ENCODE data around the gene NECTIN3.

NECTIN3 gene

GRCh38 chr3:111081008-111081545 is 9.5 kb downstream of the NECTIN3 start:
- no peak for DNase-seq

GRCh38 chr3:111084911-111085310 is 13.3 kb downstream of the NECTIN3 start:
- no peak for DNase-seq

- DNase-seq = no peak
Observed at GRCh38 chr3:111087924-111088469, 16.4 kb downstream of the NECTIN3 start.

- DNase-seq = no peak
Observed at GRCh38 chr3:111096487-111097209, 25.0 kb downstream of the NECTIN3 start.

- no peak for DNase-seq
Observed at GRCh38 chr3:111103807-111104206, 32.2 kb downstream of the NECTIN3 start.

GRCh38 chr3:111106993-111107661 is 35.5 kb downstream of the NECTIN3 start:
- DNase-seq = no peak

- DNase-seq = no peak
Observed at GRCh38 chr3:111107662-111108035, 36.0 kb downstream of the NECTIN3 start.

GRCh38 chr3:111112913-111113312 is 41.3 kb downstream of the NECTIN3 start:
- no peak for DNase-seq

- no peak for DNase-seq
Observed at GRCh38 chr3:111128884-111129283, 57.3 kb downstream of the NECTIN3 start.

GRCh38 chr3:111130827-111131226 is 59.2 kb downstream of the NECTIN3 start:
- no peak for DNase-seq

GRCh38 chr3:111134302-111134701 is 62.7 kb downstream of the NECTIN3 start:
- DNase-seq = no peak

- DNase-seq = no peak
Observed at GRCh38 chr3:111151438-111151837, 79.8 kb downstream of the NECTIN3 start.

GRCh38 chr3:111152496-111152895 is 80.9 kb downstream of the NECTIN3 start:
- no peak for DNase-seq

- DNase-seq = no peak
Observed at GRCh38 chr3:111156517-111156916, 84.9 kb downstream of the NECTIN3 start.

- no peak for DNase-seq
Observed at GRCh38 chr3:111159391-111159790, 87.8 kb downstream of the NECTIN3 start.

GRCh38 chr3:111164621-111165020 is 93.0 kb downstream of the NECTIN3 start:
- DNase-seq = no peak

- no peak for DNase-seq
Observed at GRCh38 chr3:111165411-111165810, 93.8 kb downstream of the NECTIN3 start.

GRCh38 chr3:111173328-111173900 is 101.8 kb downstream of the NECTIN3 start:
- no peak for DNase-seq

GRCh38 chr3:111173906-111174305 is 102.3 kb downstream of the NECTIN3 start:
- DNase-seq = no peak

- no peak for DNase-seq
Observed at GRCh38 chr3:111190518-111190917, 118.9 kb downstream of the NECTIN3 start.

GRCh38 chr3:111193472-111193871 is 121.9 kb downstream of the NECTIN3 start:
- no peak for DNase-seq

- DNase-seq = no peak
Observed at GRCh38 chr3:111194048-111194447, 122.4 kb downstream of the NECTIN3 start.

GRCh38 chr3:111197485-111197884 is 125.9 kb downstream of the NECTIN3 start:
- DNase-seq = no peak

GRCh38 chr3:111200027-111200426 is 128.4 kb downstream of the NECTIN3 start:
- no peak for DNase-seq

All from T-helper 1 cell (primary cell).